CD14-positive monocyte (primary cell): ENCODE results near the gene FAXDC2. TPM values are rescaled to one million over a fixed set of nuclear protein-coding genes. Genes with fewer than 3 reads are reported as not detected.
"Not testable (repeated sequence)": the region's sequence is repeated elsewhere in the genome, so short reads cannot be mapped to it uniquely, and the experiment has no call there.

ENCODE experiments used
- DNase-seq, 3 donors: peaks; one replicate each; pipeline ENCODE4 v3.0.0-alpha.2; 2011 to 2022
- H2AFZ ChIP-seq: 2 replicates; pipeline ENCODE4 v1.6.0; 2012; ENCODE audit warnings: mild to moderate bottlenecking, low read depth, low read length, inconsistent platforms; ENCODE audit not compliant: insufficient read depth, poor library complexity, severe bottlenecking
- H3K27ac ChIP-seq, 2 donors: 1 replicate in 1 of 2; 2 replicates in 1 of 2; pipeline ENCODE4 v1.5.1; 2012 to 2013; ENCODE audit warnings: low read length in 2 of 2, control low read depth in 1 of 2, inconsistent platforms in 1 of 2, low read depth in 1 of 2, mild to moderate bottlenecking in 1 of 2
- H3K27me3 ChIP-seq, 2 donors: one replicate each; pipeline versions ENCODE4 v1.6.0 to v1.6.1; 2011 to 2013; ENCODE audit warnings: low read length in 2 of 2; ENCODE audit not compliant: control insufficient read depth in 2 of 2, insufficient read depth in 2 of 2
- H3K36me3 ChIP-seq, 2 donors: replicated peaks in 1 of 2; 1 replicate in 1 of 2; 2 replicates in 1 of 2; pipeline versions ENCODE4 v1.5.1 to v1.6.1; 2012 to 2013; ENCODE audit warnings: low read length in 2 of 2, control low read depth in 1 of 2, inconsistent platforms in 1 of 2, mild to moderate bottlenecking in 1 of 2; ENCODE audit not compliant: insufficient read depth in 2 of 2, control insufficient read depth in 1 of 2
- H3K4me1 ChIP-seq, 2 donors: 1 replicate in 1 of 2; 2 replicates in 1 of 2; pipeline versions ENCODE4 v1.5.1 to v1.6.1; 2012 to 2013; ENCODE audit warnings: low read length in 2 of 2, control low read depth in 1 of 2, inconsistent platforms in 1 of 2, mild to moderate bottlenecking in 1 of 2, moderate library complexity in 1 of 2; ENCODE audit not compliant: insufficient read depth in 2 of 2, control insufficient read depth in 1 of 2
- H3K4me2 ChIP-seq: replicated peaks from 2 replicates; pipeline ENCODE3; 2012; ENCODE audit warnings: low read length, moderate library complexity, mild to moderate bottlenecking; ENCODE audit not compliant: poor library complexity, severe bottlenecking; ENCODE audit errors: extremely low read depth
- H3K4me3 ChIP-seq, 3 experiments: fragments of 200-600 bp in 1 of 3; sonication (generic) in 1 of 3; replicated peaks in 1 of 3; 1 replicate in 2 of 3; 2 replicates in 1 of 3; pipeline ENCODE4 v1.5.1; 2011 to 2013; ENCODE audit warnings: low read length in 3 of 3, mild to moderate bottlenecking in 3 of 3, control low read depth in 2 of 3, low read depth in 2 of 3, inconsistent platforms in 1 of 3, moderate library complexity in 1 of 3
- H3K79me2 ChIP-seq: 2 replicates; pipeline ENCODE4 v1.6.0; 2012; ENCODE audit warnings: mild to moderate bottlenecking, control low read depth, inconsistent platforms, low read length, moderate library complexity; ENCODE audit not compliant: insufficient read depth
- H3K9ac ChIP-seq: 2 replicates; pipeline ENCODE4 v1.6.0; 2017; ENCODE audit warnings: low read length, mild to moderate bottlenecking; ENCODE audit not compliant: insufficient read depth, poor library complexity, severe bottlenecking
- H3K9me3 ChIP-seq, 2 donors: replicated peaks in 1 of 2; 1 replicate in 1 of 2; 2 replicates in 1 of 2; pipeline versions ENCODE4 v1.5.1 to v1.6.1; 2012 to 2013; ENCODE audit warnings: low read length in 2 of 2, control low read depth in 1 of 2; ENCODE audit not compliant: control insufficient read depth in 1 of 2, insufficient read depth in 1 of 2
- H4K20me1 ChIP-seq: 2 replicates; pipeline ENCODE4 v1.6.0; 2012; ENCODE audit warnings: mild to moderate bottlenecking, low read length, control low read depth, moderate library complexity; ENCODE audit not compliant: insufficient read depth
- H3K27ac Mint-ChIP-seq, 7 donors: one replicate each; pipeline ENCODE4 v1.8.0; 2020; ENCODE audit warnings: mild to moderate bottlenecking in 7 of 7, mixed read lengths in 7 of 7, moderate library complexity in 6 of 7, inconsistent platforms in 2 of 7
- H3K27me3 Mint-ChIP-seq, 3 donors: one replicate each; pipeline ENCODE4 v1.8.0; 2021 to 2022; ENCODE audit warnings: low read depth in 3 of 3, mild to moderate bottlenecking in 3 of 3, mixed read lengths in 3 of 3, moderate library complexity in 3 of 3, inconsistent platforms in 1 of 3
- H3K36me3 Mint-ChIP-seq, 2 donors: one replicate each; pipeline ENCODE4 v1.8.0; 2020; ENCODE audit warnings: mixed read lengths in 2 of 2, inconsistent platforms in 1 of 2, mild to moderate bottlenecking in 1 of 2
- H3K4me1 Mint-ChIP-seq: one replicate; pipeline ENCODE4 v1.8.0; 2020; ENCODE audit warnings: mild to moderate bottlenecking, mixed read lengths
- H3K4me3 Mint-ChIP-seq, 2 donors: one replicate each; pipeline ENCODE4 v1.8.0; 2020; ENCODE audit warnings: mild to moderate bottlenecking in 2 of 2, mixed read lengths in 2 of 2, moderate library complexity in 1 of 2
- H3K9me3 Mint-ChIP-seq, 7 donors: one replicate each; pipeline ENCODE4 v1.8.0; 2020 to 2022; ENCODE audit warnings: mixed read lengths in 7 of 7, mild to moderate bottlenecking in 6 of 7, moderate library complexity in 6 of 7, inconsistent platforms in 2 of 7
- CTCF ChIP-seq: fragments of 200-600 bp; IDR thresholded peaks from one replicate; pipeline ENCODE4 v1.8.0; 2022; ENCODE audit warnings: antibody characterized with exemption, mild to moderate bottlenecking
- WGBS: methylation state at CpG from one replicate; pipeline ENCODE4 v1.1.5; 2013; ENCODE audit warnings: missing lambda C conversion rate; ENCODE audit not compliant: insufficient coverage; 5-methylcytosine and 5-hydroxymethylcytosine counted together
- intact Hi-C, 2 donors: fragments of 100-400 bp; cut with micrococcal nuclease; formaldehyde crosslinking; loops; one replicate each; pipeline versions ENCODE4 v1.15.0 to v1.15.1; 2023
- polyA plus RNA-seq, 3 donors: library from polyadenylated mRNA; depleted of rRNA in 1 of 3; unstranded in 2 of 3; stranded (reverse) in 1 of 3; fragments of 300-500 nt in 2 of 3; fragments of >200 nt in 1 of 3; fragmentation: Illumina TruSeq in 2 of 3; gene quantifications; 1 replicate in 2 of 3; 2 replicates in 1 of 3; pipeline ENCODE4 v1.2.3, GENCODE V29; 2012 to 2021

The FAXDC2 gene
- polyA plus RNA-seq, 3 donors, result 0.30 to 1.4 (median 0.60) TPM

GRCh38 chr5:154834053-154834452 is 16.4 kb downstream of the FAXDC2 start:
- no peaks in the 10 kb centered on the region for H3K79me2 ChIP-seq
- H4K20me1 ChIP-seq, result no peaks in the 10 kb centered on the region
- Mint-ChIP-seq H3K4me1 (peaks cover 9% of the 10 kb centered on the region), H3K27me3 (peaks cover 0 to 4% (median 0%) of the 10 kb centered on the region in 3 donors), H3K9me3 (no peaks in the 10 kb centered on the region), H3K4me3 (no peak overlapping the region), H3K36me3 (peaks cover 11 to 18% of the 10 kb centered on the region in 2 donors), H3K27ac (no peak overlapping the region)
- no peak overlapping the region for H2AFZ ChIP-seq
- no peak overlapping the region for H3K4me3 ChIP-seq
- no peak for DNase-seq
- no peaks in the 10 kb centered on the region for H3K4me1 ChIP-seq
- no CpG with 5 or more reads among the region's 1 CpG for WGBS
- H3K36me3 ChIP-seq, result peaks cover 2 to 7% of the 10 kb centered on the region in 2 donors
- no peak overlapping the region for H3K4me2 ChIP-seq
- no peaks in the 10 kb centered on the region for H3K27me3 ChIP-seq
- no peak for TF ChIP-seq CTCF
- intact Hi-C loops, result no loop called here
- H3K9me3 ChIP-seq, result no peaks in the 10 kb centered on the region
- H3K27ac ChIP-seq, result no peak overlapping the region
- no peak overlapping the region for H3K9ac ChIP-seq

- H3K9ac ChIP-seq, H3K4me3 Mint-ChIP-seq, DNase-seq, H3K4me1 ChIP-seq, intact Hi-C loops, H3K9me3 Mint-ChIP-seq, H3K79me2 ChIP-seq, H3K27me3 Mint-ChIP-seq, H3K4me2 ChIP-seq, H2AFZ ChIP-seq, H3K27ac Mint-ChIP-seq, H3K27me3 ChIP-seq, H4K20me1 ChIP-seq, H3K4me3 ChIP-seq, H3K9me3 ChIP-seq, H3K36me3 ChIP-seq, H3K4me1 Mint-ChIP-seq, H3K27ac ChIP-seq: not testable (repeated sequence)
- 100% methylated on average over 3 of the region's 3 CpGs for WGBS
- peaks cover 13 to 21% of the 10 kb centered on the region in 2 donors for H3K36me3 Mint-ChIP-seq
Measured at GRCh38 chr5:154832804-154833203, 17.6 kb downstream of the FAXDC2 start.
